ENCODE data around the gene BTN2A1.
"Not testable (repeated sequence)": the region's sequence is repeated elsewhere in the genome, so short reads cannot be mapped to it uniquely, and the experiment has no call there.

Gene BTN2A1

DNA sequence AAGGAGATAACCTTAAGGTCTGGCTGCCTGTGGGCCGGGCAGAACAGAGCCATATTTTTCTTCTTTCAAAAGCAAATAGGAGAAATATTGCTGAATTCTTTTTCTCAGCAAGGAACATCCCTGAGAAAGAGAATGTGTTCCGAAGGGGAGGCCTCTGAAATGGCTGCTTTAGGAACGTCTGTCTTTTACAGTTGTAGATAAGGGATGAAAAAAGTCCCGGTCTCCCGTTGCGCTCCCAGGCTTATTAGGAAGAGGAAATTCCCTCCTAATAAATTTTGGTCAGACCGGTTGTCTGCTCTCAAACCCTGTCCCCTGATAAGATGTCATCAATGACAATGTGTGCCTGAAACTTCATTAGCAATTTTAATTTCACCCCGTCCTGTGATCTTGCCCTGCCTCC is 24.1 kb upstream of the BTN2A1 start:
- DNase-seq = not testable (repeated sequence)

DNA sequence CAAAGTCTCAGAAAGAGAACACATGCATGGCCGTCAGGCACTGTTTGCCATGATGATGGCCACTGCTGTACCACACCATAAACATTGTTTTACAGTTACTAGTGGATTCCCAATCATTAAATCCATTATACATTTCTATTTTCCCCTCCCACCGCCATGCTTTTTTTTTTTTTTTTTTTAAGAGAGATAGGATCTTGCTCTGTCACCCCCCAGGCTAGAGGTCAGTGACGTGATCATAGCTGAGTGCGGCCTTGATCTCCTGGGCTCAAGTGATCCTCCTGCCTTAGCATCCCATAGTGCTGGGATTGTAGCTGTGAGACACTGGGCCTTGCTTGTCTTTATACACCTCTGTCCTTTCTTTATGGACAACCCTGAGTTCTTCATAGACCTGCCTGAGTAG is 21.7 kb upstream of the BTN2A1 start:
- no peak for DNase-seq

DNA sequence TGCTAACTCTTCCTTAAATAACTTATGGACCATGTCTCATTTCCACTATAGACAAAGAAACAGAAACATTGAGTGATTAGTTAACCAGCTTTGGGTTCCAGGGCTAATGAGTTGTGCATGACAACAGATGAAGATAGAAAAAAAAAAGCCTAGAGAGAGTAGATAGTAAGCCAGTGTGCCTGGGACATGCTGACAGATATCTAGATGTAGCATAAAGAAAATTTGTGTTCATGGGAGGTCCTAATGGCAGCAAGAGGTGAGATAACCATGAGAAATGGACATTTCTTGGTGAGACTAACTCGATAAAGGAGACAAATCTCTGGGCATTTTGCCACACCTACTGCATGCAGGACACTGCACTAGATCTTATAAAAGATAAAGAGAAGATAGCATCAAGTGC is 20.2 kb upstream of the BTN2A1 start:
- no peak for DNase-seq

DNA sequence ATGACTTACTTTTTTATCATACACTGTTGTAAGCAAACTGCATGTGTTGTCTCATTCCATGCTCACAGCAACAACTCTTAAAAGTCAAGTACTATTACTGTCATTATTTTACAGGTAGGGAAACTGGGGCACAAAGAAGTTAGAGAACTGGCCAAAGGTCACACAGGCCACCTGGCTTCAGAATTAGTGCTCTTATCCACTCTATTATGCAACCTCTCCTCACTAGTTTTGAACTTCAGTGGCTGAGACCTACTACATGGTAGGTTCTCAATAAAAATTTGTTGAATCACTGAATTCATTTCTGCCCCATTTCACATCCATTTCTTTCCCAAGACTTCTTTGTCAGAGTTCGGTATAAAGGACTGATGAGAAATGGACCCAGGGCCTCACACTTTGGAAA is 19.8 kb upstream of the BTN2A1 start:
- DNase-seq = no peak

DNA sequence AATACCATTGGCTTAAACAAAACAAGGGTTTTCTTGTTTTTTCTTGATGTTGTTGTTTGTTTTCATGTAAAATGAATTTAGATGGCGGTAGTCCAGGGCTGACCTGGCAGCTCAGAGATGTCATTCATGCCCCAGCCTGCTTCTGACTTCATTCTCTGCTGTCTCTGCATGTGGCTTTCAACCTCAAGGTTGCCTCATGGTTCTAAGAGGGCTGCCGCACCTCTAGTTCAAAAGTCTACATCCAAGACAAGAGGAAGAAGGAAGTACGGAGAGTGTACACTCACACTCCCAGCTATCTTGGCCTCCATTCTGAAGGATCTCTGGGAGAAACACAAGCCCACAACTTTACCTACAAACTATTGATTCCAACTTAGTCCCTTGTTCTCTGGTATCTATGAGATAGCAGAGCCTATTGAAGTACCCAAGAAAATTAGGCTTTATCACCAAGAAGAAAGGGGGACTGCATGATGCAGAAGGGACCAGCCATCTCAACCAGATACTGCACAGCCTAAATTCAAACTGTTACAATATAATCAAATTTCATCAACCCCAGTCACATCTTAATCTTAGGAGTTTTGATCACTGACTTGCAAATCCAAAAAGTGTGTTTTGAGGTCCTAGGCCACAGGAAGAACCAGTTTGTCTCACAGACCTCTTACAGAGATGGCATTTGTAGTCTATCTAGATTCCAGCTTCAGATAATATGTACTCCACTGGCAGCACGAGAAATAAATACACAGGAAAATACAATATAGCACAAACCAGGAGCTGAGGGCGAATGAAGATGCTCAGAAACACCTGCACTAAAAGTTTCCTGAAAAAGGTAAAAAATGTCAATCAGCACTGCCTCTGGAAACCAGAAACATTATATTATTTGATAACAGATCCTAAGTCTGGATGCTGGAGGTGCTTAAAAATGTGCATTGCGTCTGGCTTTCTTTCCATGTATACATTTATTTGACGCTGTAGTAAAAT is 18.3 kb upstream of the BTN2A1 start:
- DNase-seq = no peak

DNA sequence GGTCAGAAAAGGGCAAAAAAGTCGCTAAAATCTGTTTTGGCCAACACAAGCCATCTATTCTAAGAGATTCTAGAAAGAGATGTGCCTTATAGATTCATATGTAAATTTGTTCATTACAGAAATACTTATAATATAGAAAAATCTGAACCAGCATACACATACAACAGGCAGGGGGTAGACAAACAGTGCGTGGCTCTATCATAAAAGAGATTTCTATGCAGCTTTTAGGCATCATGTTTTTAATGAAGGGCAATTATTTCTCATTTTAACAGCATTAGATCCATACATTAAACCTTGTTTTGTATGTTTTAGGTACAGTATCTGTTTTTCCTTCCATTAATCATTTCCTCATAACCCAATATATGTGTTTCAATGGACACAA is 16.8 kb upstream of the BTN2A1 start:
- no peak for DNase-seq

DNA sequence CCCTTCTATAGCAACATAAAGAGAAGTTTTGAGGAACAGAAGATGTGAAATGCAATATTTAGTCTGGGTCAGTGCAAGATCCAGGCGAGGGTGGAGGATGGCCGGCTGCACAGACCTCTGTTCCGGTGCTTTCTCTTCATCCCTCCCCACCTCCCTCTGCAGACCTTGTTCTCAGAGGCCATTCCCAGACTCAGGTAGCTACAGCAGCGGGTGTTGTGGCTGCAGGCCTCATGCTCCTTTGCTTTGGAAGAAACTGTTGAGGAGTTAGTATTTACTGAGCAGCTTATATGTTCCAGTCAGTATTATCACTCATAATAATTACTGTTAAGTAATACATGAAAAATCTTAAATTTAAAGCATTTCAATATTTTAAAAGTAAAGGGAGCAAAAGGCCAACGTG is 15.8 kb upstream of the BTN2A1 start:
- DNase-seq = no peak

DNA sequence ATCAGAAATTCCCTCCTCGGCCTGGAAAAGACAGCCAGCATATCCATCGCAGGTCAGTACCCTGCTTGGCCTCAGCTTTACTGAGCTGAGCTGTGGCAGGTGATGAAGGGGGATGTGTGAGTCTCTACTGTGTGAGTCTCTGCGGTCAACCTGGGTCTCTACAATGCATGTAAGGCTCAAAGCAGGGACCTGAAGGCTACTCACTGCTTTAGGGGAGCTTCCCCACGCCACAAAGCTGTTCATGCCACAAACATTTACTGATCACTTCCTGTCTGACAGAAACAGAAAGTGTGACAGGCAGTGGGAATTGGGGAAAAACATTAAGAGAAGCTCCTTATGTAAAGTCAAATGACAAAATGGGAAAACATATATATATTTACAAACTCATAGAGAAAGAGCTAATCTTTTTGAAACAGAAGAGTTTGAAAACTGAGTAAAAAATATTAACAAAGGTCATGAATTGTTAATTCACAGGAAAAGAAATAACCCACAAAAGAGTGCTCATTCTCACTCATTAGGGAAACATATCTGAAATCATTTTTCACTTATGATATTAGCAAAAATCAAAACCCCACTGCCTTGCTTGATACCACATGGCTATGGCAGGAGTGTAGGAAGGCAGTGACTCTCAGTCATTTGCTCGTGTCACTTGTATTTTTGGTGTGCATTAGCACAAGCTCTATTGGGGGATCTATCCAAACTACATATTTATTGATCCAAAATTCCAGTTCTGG is 11.7 kb upstream of the BTN2A1 start:
- no peak for DNase-seq

DNA sequence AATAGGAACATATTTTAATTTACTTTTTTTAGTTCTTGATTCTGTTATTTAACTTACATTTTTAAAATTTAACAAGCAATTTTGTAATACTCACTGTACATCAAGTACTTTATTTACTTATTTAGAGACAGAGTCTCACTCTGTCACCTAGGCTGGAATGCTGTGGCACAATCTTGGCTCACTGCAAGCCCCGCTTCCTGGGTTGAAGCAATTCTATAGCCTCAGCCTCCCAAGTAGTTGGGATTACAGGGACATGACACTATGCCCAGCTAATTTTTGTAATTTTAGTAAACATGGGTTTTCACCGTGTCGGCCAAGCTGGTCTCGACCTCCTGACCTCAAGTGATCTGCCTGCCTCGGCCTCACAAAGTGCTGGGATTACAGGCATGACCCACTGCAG is 10.5 kb upstream of the BTN2A1 start:
- DNase-seq = no peak

DNA sequence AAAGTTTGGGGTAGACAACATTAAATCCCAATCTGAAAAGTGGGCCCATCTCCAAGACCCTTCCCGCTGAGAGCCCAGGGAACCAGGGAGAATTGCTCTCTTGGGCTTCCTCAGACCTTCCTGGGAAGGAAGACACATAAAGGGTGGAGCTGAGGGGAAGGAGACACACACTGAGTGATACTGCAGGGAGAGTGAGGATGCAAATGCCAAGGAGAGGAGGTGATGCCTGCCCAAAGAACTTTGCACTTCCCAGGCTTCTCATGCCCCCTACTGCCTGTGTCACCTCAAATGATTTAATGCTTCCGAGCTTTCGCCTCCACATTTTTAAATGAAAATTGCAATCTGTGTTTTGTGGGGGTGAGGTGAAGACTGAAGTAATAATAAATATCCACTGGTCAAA is 7.5 kb upstream of the BTN2A1 start:
- no peak for DNase-seq

DNA sequence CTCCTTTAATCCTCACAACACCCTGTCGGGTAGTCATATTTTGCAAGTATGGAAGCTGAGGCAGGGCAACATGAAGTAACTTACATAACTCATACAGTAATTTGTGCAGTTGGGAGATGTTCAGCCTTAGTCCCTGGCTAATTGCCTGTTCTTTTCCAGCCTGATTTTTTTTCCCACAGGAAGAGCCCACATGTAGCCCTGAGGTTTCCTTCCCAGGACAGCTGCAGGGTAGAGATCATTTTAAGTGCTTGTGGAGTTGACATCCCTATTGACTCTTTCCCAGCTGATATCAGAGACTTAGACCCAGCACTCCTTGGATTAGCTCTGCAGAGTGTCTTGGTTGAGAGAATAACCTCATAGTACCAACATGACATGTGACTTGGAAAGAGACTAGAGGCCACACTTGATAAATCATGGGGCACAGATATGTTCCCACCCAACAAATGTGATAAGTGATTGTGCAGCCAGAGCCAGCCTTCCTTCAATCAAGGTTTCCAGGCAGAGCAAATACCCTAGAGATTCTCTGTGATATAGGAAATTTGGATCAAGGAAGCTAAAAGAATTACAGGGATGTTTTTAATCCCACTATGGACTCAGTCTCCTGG is 5.0 kb upstream of the BTN2A1 start:
- no peak for DNase-seq

DNA sequence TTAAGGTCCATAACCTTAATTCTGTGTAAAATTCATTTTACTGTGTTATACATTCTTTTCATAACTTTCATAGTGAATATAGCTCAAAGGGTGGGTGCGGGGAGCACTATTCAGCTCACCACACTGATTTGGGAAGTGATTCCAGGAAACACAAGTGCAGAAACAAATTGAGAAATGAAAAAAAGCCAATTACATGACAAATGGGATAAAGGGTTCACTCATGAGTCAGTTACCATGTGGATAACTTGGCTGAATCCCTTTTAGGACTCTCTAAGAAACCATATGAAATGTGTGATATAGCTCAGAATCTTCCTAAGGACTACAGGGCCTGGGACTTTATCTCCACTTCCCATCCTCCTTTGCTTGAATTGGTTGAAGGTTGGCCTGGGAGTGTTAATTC is 3.1 kb upstream of the BTN2A1 start:
- no peak for DNase-seq

DNA sequence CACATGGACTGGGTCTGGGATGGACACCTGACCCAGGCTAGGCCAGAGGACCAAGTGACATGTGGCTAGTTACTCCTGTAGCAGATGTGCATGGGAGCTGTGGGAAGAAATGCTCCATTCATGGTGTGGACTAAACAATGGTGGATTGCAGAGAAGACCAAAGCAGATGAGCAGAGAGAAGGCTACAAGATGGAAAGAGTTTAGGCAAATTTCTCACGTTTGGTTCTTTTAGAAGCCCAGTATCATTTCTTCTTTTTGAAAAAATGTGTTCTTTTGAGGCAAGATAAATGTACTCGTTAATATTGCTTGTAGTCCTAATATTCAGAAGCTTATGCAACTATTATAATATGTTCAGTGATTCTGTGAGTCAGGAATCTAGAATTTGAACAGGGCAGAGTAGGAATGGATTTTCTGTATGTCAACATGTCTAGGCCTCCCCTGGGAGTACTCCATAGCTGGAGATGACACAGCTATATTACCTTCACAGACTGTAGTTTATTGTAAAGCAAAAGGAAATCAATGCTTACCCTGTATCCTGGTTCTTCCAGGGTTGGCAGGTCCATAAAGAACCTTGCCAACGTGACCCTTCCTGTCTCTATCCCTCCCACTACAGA is 2.3 kb upstream of the BTN2A1 start:
- DNase-seq = no peak

DNA sequence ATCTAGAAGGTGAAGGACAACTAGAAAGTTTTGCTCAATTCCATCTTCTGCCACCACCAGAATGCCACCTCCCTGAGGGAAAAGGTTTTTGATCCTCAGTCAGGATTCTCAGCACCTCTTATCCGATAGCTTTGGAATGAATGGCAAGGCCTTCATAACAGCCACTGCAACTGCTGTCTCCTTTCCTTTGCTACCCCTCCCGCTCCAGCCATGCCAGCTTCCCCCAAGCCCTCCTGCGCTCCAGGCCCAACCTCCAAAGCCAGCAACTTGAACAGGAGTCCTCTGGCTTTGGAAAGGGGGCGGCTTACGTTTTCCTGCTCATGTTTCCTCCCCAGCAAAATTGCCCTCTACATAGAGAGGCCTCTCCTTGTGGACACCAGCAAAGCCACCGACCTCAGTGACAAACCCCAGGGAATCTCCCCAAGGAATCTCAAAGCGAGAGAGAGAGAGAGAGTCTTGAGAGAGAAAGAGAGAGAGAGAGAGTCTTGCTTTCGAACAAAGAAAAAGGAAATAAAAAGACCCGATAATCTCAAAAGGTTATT is 420 bp upstream of the BTN2A1 start:
- no peak for DNase-seq

DNA sequence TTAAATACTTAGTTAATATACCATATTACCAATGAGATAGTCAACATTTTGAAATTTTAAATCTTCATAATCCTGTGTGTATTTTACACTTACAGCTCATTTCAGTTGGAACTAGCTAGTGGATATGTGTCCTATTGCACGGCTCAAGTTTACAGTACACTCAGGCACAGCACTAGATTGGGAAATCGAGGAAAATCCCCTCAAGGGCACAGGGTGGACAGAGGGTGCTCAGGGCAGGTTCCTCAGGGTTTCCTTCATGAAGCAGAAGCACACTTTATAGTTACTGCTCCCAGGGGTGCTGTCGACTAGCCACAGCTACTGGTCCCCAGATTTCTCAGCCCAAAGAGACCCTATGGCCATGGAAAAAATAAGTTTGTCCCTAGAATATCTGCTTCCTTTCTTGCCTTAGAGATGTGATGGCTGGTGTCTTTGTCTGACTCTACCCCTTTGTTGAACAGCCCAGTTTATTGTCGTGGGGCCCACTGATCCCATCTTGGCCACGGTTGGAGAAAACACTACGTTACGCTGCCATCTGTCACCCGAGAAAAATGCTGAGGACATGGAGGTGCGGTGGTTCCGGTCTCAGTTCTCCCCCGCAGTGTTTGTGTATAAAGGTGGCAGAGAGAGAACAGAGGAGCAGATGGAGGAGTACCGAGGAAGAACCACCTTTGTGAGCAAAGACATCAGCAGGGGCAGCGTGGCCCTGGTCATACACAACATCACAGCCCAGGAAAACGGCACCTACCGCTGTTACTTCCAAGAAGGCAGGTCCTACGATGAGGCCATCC is 1.5 kb downstream of the BTN2A1 start:
- DNase-seq = no peak

DNA sequence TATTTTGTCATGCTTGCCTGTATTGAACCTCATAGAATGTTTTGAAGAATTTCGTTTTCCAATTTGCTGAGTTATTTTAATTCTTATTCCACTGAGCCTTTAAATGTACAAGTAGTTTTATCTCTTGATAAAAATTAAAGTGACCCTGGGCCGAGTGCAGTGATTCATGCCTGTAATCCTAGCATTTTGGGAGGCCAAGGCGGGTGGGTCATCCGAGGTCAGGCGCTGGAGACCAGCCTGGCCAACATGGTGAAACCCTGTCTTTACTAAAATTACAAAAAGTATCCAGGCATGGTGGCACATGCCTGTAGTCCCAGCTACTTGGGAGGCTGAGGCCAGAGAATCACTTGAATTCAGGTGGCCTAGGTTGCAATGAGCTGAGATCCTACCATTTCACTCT is 3.6 kb downstream of the BTN2A1 start:
- DNase-seq = not testable (repeated sequence)

DNA sequence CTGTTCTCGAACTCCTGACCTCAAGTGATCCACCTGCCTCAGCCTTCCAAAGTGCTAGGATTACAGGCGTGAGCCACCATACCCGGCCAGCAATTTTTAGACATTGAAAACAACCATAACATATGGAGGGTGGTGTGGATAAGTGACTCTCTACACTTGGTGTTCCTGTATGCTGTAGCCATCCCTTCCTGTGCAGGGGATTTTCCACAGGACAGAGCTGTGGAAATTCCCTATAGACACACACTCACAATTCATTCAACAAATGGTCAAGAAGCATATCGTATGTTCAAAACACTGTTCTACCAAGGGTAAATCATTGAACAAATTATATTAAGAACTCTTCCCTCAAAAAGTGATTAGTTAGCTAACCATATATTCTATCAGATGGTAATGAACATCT is 6.3 kb downstream of the BTN2A1 start:
- DNase-seq = no peak

DNA sequence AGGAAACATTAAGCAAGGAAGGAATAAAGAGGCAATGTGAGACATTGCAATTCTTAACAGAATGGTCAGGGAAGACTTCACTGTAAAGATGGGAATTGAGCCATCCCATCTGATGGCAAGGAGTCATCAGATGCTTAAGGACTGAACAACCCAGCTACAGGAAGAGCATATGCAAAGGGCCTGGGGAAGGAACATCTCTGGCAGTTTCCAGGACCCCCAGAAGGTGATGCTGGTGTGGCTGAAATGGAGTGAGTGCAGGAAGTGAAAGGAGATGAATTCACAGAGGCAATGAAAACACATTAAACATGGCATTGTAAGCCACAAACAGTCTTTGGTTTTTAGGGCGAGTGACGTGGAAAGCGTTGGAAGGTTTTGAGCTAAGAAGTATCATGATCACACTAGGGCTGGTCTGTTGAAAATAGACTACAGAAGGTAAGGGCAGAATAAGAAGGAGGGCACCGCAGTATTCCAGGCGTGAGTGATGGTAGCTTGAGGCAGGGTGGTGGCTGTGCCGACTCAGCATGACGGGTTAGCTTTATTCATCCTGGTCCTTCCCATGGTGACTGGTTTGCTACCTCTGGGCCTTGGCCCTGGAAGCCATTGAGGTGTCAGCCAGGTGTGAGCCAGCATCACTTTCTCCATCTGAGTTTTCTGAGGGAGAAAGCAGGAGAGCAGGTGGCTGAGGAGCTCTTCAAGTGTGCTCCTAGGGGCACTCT is 6.8 kb downstream of the BTN2A1 start:
- no peak for DNase-seq

DNA sequence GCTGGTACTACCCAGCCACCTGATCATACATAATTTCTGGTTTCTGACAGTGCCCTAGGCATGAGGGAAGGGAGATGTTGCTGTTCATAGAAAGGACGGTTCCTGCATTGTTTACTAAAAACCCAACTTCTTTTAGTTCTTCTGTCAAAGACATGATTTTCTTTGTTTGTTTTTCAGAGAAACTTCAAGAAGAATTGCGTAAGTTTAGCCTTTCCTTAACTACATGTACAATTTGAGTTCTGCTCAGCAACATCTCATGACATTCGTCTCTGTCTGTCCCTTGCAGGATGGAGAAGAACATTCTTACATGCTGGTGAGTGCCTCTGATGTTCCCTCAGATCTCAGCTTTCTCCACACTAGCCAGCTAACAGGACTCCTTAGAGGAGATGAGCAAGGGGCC is 8.0 kb downstream of the BTN2A1 start:
- DNase-seq = no peak

DNA sequence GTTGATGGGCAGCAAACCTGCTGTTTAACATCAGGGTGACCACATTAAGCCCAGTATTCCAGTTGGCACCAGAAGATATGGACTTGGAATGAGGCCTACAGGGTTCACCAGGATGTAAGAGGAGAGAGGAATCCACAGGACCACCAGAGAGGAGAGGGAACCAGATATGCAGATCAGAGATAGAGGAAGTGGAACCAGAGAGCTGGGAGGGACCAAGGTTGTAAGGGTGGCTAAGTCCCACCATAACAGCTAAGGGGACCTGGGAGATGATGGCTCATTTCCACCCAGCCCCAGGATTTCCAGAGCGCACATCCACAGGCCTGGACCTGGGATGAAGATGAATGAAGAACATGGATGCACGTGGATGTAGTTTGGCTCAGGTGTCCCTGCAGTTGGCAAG is 11.1 kb downstream of the BTN2A1 start:
- no peak for DNase-seq

DNA sequence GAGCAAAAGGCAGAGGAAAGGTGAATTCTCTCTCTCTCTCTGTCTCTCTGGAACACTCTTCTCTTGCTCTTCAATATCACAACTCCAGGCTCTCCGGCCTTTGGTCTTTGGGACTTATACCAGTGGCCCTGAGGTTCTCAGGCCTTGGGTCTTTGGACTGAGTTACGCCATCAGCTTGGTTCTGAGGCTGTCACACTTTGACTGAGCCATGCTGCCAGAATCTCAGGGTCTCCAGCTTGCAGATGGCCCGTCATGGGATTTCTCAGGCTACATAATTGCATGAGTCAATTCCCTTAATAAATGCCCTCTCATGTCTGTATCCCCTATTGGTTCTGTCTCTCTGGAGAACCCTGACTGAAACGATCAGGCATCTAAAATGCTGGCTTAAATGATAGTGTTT is 12.9 kb downstream of the BTN2A1 start:
- no peak for DNase-seq

DNA sequence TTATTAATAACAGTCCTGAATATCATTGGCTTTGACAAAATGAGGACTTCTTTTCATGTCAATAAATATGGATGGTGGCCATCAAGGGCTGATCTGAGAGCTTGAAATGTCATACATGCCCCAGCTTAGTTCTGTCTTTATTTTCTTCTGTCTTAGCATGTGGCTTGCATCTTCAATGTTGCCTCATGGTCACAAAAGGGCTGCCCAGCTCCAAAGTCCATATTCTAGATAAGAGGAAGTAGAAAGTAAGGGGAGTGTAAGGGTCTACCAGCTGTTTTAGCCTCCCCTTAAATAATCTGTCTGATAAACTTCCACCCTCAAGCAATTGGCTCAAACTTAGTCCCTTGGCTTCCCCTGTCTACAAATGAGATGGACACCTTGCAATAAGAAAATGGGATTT is 14.2 kb downstream of the BTN2A1 start:
- DNase-seq = no peak

Data from T-helper 9 cell (primary cell).